ENCODE measurements around the gene B4GALNT3.
"Not testable (repeated sequence)": the region's sequence is repeated elsewhere in the genome, so short reads cannot be mapped to it uniquely, and the experiment has no call there.

Gene B4GALNT3

GRCh38 chr12:459430-460258 is at the start of gene B4GALNT3:
Gene B4GALNT3, plus strand, starts transcription at chr12:459939. Its CDS starts 438 bp downstream, at chr12:460377.
- DNase-seq (ENCODE audit: low spot score): peak; percentile 90

GRCh38 chr12:414859-415258 is 44.9 kb upstream of the B4GALNT3 start:
- peak; percentile 17 for DNase-seq (ENCODE audit: low spot score)

- no peak for DNase-seq (ENCODE audit: low spot score)
Observed at GRCh38 chr12:418432-418831, 41.3 kb upstream of the B4GALNT3 start.

- DNase-seq (ENCODE audit: low spot score): no peak
Observed at GRCh38 chr12:422526-422925, 37.2 kb upstream of the B4GALNT3 start.

- DNase-seq (ENCODE audit: low spot score): not testable (repeated sequence)
Observed at GRCh38 chr12:435737-436136, 24.0 kb upstream of the B4GALNT3 start.

GRCh38 chr12:442235-442884 is 17.4 kb upstream of the B4GALNT3 start:
- peak; percentile 75 for DNase-seq (ENCODE audit: low spot score)

GRCh38 chr12:447141-447540 is 12.6 kb upstream of the B4GALNT3 start:
- DNase-seq (ENCODE audit: low spot score): no peak

DNA sequence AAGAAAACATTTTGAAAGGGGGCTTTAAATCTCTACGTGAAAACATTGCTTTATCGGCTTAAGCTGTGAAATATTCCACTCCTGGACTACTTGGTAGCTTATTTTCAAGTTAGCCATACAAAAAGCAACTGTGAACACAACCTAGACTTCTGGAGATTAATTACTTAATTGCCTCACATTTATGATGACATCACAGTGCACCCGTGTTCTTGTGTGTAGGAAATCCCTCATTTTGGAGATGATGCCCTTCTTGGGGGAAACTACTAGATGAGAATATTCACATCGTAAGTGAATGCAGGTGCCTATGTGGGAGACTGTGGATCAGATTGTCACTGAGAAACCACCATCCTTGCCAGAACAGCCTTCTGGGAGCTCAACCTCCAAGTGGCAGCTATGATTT is 10.5 kb upstream of the B4GALNT3 start:
- no peak for DNase-seq (ENCODE audit: low spot score)

- DNase-seq (ENCODE audit: low spot score): no peak
Observed at GRCh38 chr12:450438-450837, 9.3 kb upstream of the B4GALNT3 start.

- DNase-seq (ENCODE audit: low spot score): no peak
Observed at GRCh38 chr12:452667-453210, 7.0 kb upstream of the B4GALNT3 start.

DNA sequence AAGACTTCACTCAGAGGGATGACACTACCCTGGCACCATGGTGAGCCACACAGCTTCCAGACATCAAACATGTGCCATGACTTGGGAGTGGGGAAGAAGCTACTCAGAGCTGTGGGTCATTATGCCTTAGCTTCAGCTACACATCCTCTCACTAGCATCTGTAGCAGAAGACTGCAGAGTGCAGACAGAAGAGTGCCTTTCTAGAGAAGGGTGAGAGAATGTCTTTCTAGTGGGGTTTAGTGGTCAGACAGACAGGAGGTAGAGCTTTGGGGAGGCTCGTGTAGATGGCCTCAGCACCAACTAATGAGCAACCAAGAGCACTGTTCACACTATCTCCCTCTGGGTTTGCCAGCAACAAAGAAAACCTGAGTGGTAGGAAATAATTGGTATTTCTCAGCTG is 4.9 kb upstream of the B4GALNT3 start:
- no peak for DNase-seq (ENCODE audit: low spot score)

- no peak for DNase-seq (ENCODE audit: low spot score)
Observed at GRCh38 chr12:455821-456220, 3.9 kb upstream of the B4GALNT3 start.

- DNase-seq (ENCODE audit: low spot score): no peak
Observed at GRCh38 chr12:457676-458075, 2.1 kb upstream of the B4GALNT3 start.

DNA sequence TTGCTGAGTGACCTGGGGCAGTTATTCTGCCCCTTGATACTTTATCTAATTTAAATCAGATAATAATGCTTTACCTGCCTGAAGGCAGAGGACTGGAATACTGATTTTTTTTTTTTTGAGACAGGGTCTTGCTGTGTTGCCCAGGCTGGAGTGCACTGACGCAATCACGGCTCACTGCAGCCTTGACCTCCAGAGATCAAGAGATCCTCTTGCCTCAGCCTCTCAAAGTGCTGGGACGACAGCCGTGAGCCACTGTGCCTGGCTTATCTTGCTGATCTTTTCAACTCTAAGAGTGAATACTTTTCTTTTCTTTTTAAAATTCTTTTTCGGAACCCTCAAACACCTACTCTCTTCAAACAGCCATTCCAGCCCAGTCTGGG is 699 bp upstream of the B4GALNT3 start:
- no peak for DNase-seq (ENCODE audit: low spot score)

GRCh38 chr12:460261-461230 is 807 bp downstream of the B4GALNT3 start:
- DNase-seq (ENCODE audit: low spot score): peak; percentile 70

- DNase-seq (ENCODE audit: low spot score): no peak
Observed at GRCh38 chr12:461425-461824, 1.7 kb downstream of the B4GALNT3 start.

DNA sequence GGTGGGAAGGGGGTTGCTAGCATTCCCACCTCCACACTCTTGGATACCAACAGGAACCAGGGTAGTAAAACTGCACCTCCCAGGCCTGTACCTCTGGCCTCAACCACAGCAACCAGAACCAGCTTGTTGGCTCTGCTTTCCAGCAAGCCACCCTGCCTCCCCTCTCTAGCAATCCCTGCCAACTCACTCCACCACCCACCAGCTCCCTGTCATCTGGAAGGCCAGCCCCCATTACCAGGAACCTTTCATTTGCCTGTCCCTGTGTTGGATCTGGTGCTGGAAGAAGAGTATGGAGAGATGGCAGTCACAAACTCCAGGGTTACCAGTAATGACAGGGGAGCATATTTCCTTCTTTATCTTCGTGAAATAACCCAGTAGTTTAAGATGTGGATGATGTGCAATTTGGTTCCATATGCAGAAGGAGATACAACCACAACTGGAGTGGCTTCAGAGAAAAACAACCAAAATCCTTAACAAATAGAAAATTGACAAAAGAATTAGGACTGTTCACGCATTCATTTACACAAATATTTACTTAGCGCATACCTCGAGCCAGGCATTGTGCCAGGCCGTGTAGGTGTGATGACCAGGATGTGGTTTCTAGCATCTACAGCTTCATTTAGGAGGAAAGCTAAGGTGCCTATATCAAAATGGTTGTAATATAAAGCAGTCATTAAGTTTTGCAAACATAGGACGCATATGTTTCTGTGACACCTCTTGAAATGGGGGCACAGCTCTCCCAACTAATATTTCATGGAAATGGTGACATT is 3.4 kb downstream of the B4GALNT3 start:
- no peak for DNase-seq (ENCODE audit: low spot score)

GRCh38 chr12:464484-465267 is 4.9 kb downstream of the B4GALNT3 start:
- DNase-seq (ENCODE audit: low spot score): no peak

GRCh38 chr12:466039-466438 is 6.3 kb downstream of the B4GALNT3 start:
- no peak for DNase-seq (ENCODE audit: low spot score)

DNA sequence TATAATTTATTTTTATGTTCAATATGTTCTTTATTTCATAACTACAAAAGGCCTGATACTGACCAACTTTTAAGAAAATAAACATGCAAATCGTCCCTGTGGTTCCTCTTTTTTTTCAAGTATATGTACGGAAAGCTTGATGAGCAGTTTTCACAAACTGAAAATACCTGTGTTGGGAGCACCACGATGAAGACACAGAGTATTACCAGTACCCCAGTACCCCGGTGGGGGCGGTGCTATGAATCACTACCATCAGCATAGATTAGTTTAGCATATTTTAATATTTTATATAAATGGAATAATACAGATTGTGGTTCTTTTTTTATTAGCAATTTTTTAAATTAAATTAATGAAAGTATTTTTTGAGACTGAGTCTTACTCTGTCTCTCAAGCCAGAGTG is 7.0 kb downstream of the B4GALNT3 start:
- no peak for DNase-seq (ENCODE audit: low spot score)

DNA sequence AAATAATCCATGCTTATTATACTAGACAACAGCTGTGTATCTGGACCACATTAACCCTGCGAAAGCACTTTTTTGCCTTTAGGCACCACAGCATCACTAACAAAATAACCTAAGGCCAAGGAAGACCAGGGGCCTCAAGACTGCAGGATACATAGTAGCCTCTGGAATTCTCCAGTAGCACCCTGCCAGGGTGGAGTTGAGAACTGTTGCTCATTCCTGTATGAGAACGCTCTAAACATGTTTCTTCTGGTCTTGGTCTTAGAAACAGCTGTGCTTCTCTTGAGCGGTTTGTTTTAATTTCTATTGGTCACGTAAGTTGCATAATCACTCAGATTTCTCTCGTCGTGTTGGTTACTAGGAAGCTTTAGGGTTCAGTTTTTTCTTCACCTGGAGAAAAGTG is 7.9 kb downstream of the B4GALNT3 start:
- DNase-seq (ENCODE audit: low spot score): no peak

Data from ecto neural progenitor cell (in vitro differentiated cells).